Hindlimb muscle (tissue), 1 donor: ENCODE data around the gene PLOD1. TPM values are rescaled to one million over a fixed set of nuclear protein-coding genes. Genes with fewer than 3 reads are reported as not detected.
"Not testable (repeated sequence)": the region's sequence is repeated elsewhere in the genome, so short reads cannot be mapped to it uniquely, and the experiment has no call there.

Experiments used
- DNase-seq: peaks from one replicate; pipeline ENCODE4 v3.0.0-alpha.2; 2013
- polyA plus RNA-seq: library from polyadenylated mRNA; unstranded; fragments of 120-200 nt; gene quantifications from one replicate; pipeline ENCODE4 v1.2.1, GENCODE V29; 2013; ENCODE audit not compliant: insufficient read length

The PLOD1 gene
- polyA plus RNA-seq, 1 donor, result 144 TPM

GRCh38 chr1:12008355-12008754 lies 73.8 kb downstream of the PLOD1 start:
- DNase-seq, result not testable (repeated sequence)

GRCh38 chr1:12009318-12009947 lies 74.9 kb downstream of the PLOD1 start:
- no peak for DNase-seq

- DNase-seq, result no peak
These were observed 76.4 kb downstream of the PLOD1 start for GRCh38 chr1:12010746-12011570.

DNA sequence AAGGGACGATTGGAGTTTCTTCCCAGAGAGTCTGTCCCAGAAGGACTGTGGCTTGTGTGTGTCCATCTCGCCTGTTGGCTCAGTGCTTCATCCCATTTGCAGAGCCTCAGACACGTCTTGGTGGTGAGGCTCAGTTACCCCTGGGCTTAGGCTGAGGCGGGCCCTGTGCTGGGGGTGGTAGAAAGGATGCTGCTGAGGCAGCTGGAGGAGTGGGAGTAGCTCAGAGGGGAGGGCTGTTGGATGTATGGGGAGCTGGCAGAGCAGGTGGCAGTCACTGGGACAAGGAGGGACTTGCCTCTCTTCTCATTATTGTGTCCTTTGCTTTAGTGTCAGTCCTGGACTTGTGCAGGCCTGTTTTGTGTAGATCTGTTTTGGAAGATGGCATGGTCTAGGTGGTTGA lies 77.5 kb downstream of the PLOD1 start:
- no peak for DNase-seq

- no peak for DNase-seq
These were observed 78.2 kb downstream of the PLOD1 start for GRCh38 chr1:12012560-12013316.

GRCh38 chr1:12014141-12014991 lies 79.8 kb downstream of the PLOD1 start:
- no peak for DNase-seq

- DNase-seq, result no peak
These were observed 80.5 kb downstream of the PLOD1 start for GRCh38 chr1:12015001-12015491.

GRCh38 chr1:12015499-12015898 lies 81.0 kb downstream of the PLOD1 start:
- no peak for DNase-seq

- DNase-seq, result no peak
These were observed 81.7 kb downstream of the PLOD1 start for GRCh38 chr1:12016182-12016581.

- DNase-seq, result no peak
These were observed 85.5 kb downstream of the PLOD1 start for GRCh38 chr1:12019858-12020509.

GRCh38 chr1:12021616-12022015 lies 87.1 kb downstream of the PLOD1 start:
- no peak for DNase-seq

GRCh38 chr1:12022036-12022435 lies 87.5 kb downstream of the PLOD1 start:
- DNase-seq, result no peak

Other genes starting within 250 kb of the PLOD1 start
- 0.26 TPM for gene DRAXIN, start 243.0 kb upstream of the PLOD1 start, polyA plus RNA-seq
- gene AGTRAP, start 198.6 kb upstream of the PLOD1 start, polyA plus RNA-seq, result 22.2 TPM
- gene C1orf167, start 172.5 kb upstream of the PLOD1 start, polyA plus RNA-seq, result 7.2 TPM
- gene MTHFR, start 128.8 kb upstream of the PLOD1 start, polyA plus RNA-seq, result 62.3 TPM
- 15.8 TPM for gene CLCN6, start 128.5 kb upstream of the PLOD1 start, polyA plus RNA-seq
- 1.8 TPM for gene NPPA, start 86.9 kb upstream of the PLOD1 start, polyA plus RNA-seq
- gene NPPB, start 75.8 kb upstream of the PLOD1 start, polyA plus RNA-seq, result not detected
- 33.7 TPM for gene KIAA2013, start 8.3 kb upstream of the PLOD1 start, polyA plus RNA-seq
- 64.6 TPM for gene MFN2, start 45.7 kb downstream of the PLOD1 start, polyA plus RNA-seq
- 18.7 TPM for gene MIIP, start 84.8 kb downstream of the PLOD1 start, polyA plus RNA-seq
- 0.34 TPM for gene TNFRSF8, start 128.6 kb downstream of the PLOD1 start, polyA plus RNA-seq
- 18.9 TPM for gene TNFRSF1B, start 232.3 kb downstream of the PLOD1 start, polyA plus RNA-seq